ENCODE results near the gene RHOBTB3.
A peak's percentile ranks its signal among the peaks of the same experiment; 100 is the strongest.

Gene RHOBTB3

GRCh38 chr5:95788493-95788892, 57.4 kb downstream of the RHOBTB3 start:
- DNase-seq (ENCODE audit: low spot score in 2 of 2) (no peak), ATAC-seq (no peak)
- Mint-ChIP-seq H3K27ac (no peak overlapping the region), H3K4me1 (no peaks in the 10 kb centered on the region), H3K36me3 (no peaks in the 10 kb centered on the region), H3K4me3 (no peak overlapping the region), H3K9me3 (no peaks in the 10 kb centered on the region)

GRCh38 chr5:95791751-95792150, 60.6 kb downstream of the RHOBTB3 start:
- H3K36me3 Mint-ChIP-seq, result no peaks in the 10 kb centered on the region
- DNase-seq (ENCODE audit: low spot score in 2 of 2), result no peak
- no peaks in the 10 kb centered on the region for H3K4me1 Mint-ChIP-seq
- H3K4me3 Mint-ChIP-seq, result no peak overlapping the region
- H3K9me3 Mint-ChIP-seq, result no peaks in the 10 kb centered on the region
- ATAC-seq, result no peak
- no peak overlapping the region for H3K27ac Mint-ChIP-seq

GRCh38 chr5:95794070-95794516, 63.0 kb downstream of the RHOBTB3 start:
- ATAC-seq, result no peak
- no peak overlapping the region for H3K4me3 Mint-ChIP-seq

GRCh38 chr5:95797301-95797700, 66.2 kb downstream of the RHOBTB3 start:
- H3K36me3 Mint-ChIP-seq, result no peaks in the 10 kb centered on the region
- ATAC-seq (no peak), DNase-seq (ENCODE audit: low spot score in 2 of 2) (no peak)
- H3K4me1 Mint-ChIP-seq, result no peaks in the 10 kb centered on the region
- H3K9me3 Mint-ChIP-seq, result no peaks in the 10 kb centered on the region
- no peak overlapping the region for H3K4me3 Mint-ChIP-seq
- no peak overlapping the region for H3K27ac Mint-ChIP-seq

More at GRCh38 chr5:95794070-95794516, 63.0 kb downstream of the RHOBTB3 start:
- no peaks in the 10 kb centered on the region for H3K9me3 Mint-ChIP-seq
- no peaks in the 10 kb centered on the region for H3K36me3 Mint-ChIP-seq
- H3K27ac Mint-ChIP-seq, result no peak overlapping the region
- no peaks in the 10 kb centered on the region for H3K4me1 Mint-ChIP-seq
- no peak for DNase-seq (ENCODE audit: low spot score in 2 of 2)

GRCh38 chr5:95798048-95798447, 66.9 kb downstream of the RHOBTB3 start:
- Mint-ChIP-seq H3K4me3 (no peak overlapping the region), H3K4me1 (no peaks in the 10 kb centered on the region), H3K9me3 (no peaks in the 10 kb centered on the region), H3K27ac (no peak overlapping the region), H3K36me3 (no peaks in the 10 kb centered on the region)
- DNase-seq (ENCODE audit: low spot score in 2 of 2) (no peak), ATAC-seq (no peak)

GRCh38 chr5:95798545-95798944, 67.4 kb downstream of the RHOBTB3 start:
- H3K9me3 Mint-ChIP-seq, result no peaks in the 10 kb centered on the region
- no peaks in the 10 kb centered on the region for H3K4me1 Mint-ChIP-seq
- H3K36me3 Mint-ChIP-seq, result no peaks in the 10 kb centered on the region
- no peak overlapping the region for H3K4me3 Mint-ChIP-seq
- no peak for ATAC-seq
- no peak for DNase-seq (ENCODE audit: low spot score in 2 of 2)
- H3K27ac Mint-ChIP-seq, result no peak overlapping the region

- DNase-seq (ENCODE audit: low spot score in 2 of 2) (no peak), ATAC-seq (no peak)
- Mint-ChIP-seq H3K36me3 (no peaks in the 10 kb centered on the region), H3K9me3 (no peaks in the 10 kb centered on the region), H3K4me1 (no peaks in the 10 kb centered on the region), H3K4me3 (no peak overlapping the region), H3K27ac (no peak overlapping the region)
Measured at GRCh38 chr5:95799191-95799835, 68.2 kb downstream of the RHOBTB3 start.

- Mint-ChIP-seq H3K9me3 (no peaks in the 10 kb centered on the region), H3K4me1 (no peaks in the 10 kb centered on the region), H3K4me3 (no peak overlapping the region), H3K36me3 (no peaks in the 10 kb centered on the region), H3K27ac (no peak overlapping the region)
- ATAC-seq, result no peak
- no peak for DNase-seq (ENCODE audit: low spot score in 2 of 2)
Measured at GRCh38 chr5:95800553-95800952, 69.4 kb downstream of the RHOBTB3 start.

- Mint-ChIP-seq H3K4me3 (no peak overlapping the region), H3K4me1 (no peaks in the 10 kb centered on the region), H3K9me3 (no peaks in the 10 kb centered on the region), H3K27ac (no peak overlapping the region), H3K36me3 (no peaks in the 10 kb centered on the region)
- ATAC-seq (no peak), DNase-seq (ENCODE audit: low spot score in 2 of 2) (no peak)
Measured at GRCh38 chr5:95801532-95801931, 70.4 kb downstream of the RHOBTB3 start.

- Mint-ChIP-seq H3K9me3 (no peaks in the 10 kb centered on the region), H3K36me3 (no peaks in the 10 kb centered on the region), H3K4me1 (no peaks in the 10 kb centered on the region), H3K4me3 (no peak overlapping the region), H3K27ac (no peak overlapping the region)
- DNase-seq (ENCODE audit: low spot score in 2 of 2), result peak in 1 of 2 donors; percentile 15
- ATAC-seq, result no peak
Measured at GRCh38 chr5:95801961-95802360, 70.8 kb downstream of the RHOBTB3 start.

GRCh38 chr5:95803271-95804148, 72.4 kb downstream of the RHOBTB3 start:
- Mint-ChIP-seq H3K27ac (no peak overlapping the region), H3K36me3 (no peaks in the 10 kb centered on the region), H3K4me3 (no peak overlapping the region), H3K4me1 (peaks cover 6% of the 10 kb centered on the region), H3K9me3 (no peaks in the 10 kb centered on the region)
- no peak for DNase-seq (ENCODE audit: low spot score in 2 of 2)
- no peak for ATAC-seq

GRCh38 chr5:95804736-95805539, 73.8 kb downstream of the RHOBTB3 start:
- Mint-ChIP-seq H3K9me3 (no peaks in the 10 kb centered on the region), H3K4me1 (peaks cover 21% of the 10 kb centered on the region), H3K27ac (no peak overlapping the region), H3K4me3 (no peak overlapping the region), H3K36me3 (no peaks in the 10 kb centered on the region)
- no peak for ATAC-seq
- peak in 1 of 2 donors; percentile 12 for DNase-seq (ENCODE audit: low spot score in 2 of 2)

GRCh38 chr5:95806687-95807086, 75.6 kb downstream of the RHOBTB3 start:
- H3K36me3 Mint-ChIP-seq, result no peaks in the 10 kb centered on the region
- no peak overlapping the region for H3K27ac Mint-ChIP-seq
- peaks cover 38% of the 10 kb centered on the region for H3K4me1 Mint-ChIP-seq

GRCh38 chr5:95808013-95808685, 77.0 kb downstream of the RHOBTB3 start:
- H3K4me3 Mint-ChIP-seq, result peak overlapping the region; percentile 56
- H3K4me1 Mint-ChIP-seq, result peaks cover 48% of the 10 kb centered on the region

More at GRCh38 chr5:95806687-95807086, 75.6 kb downstream of the RHOBTB3 start:
- Mint-ChIP-seq H3K9me3 (no peaks in the 10 kb centered on the region), H3K4me3 (no peak overlapping the region)
- peak in 1 of 2 donors; percentile 25 for DNase-seq (ENCODE audit: low spot score in 2 of 2)
- no peak for ATAC-seq

More at GRCh38 chr5:95808013-95808685, 77.0 kb downstream of the RHOBTB3 start:
- DNase-seq (ENCODE audit: low spot score in 2 of 2), result no peak
- H3K36me3 Mint-ChIP-seq, result peaks cover 10% of the 10 kb centered on the region
- ATAC-seq, result peak; percentile 16
- no peaks in the 10 kb centered on the region for H3K9me3 Mint-ChIP-seq
- peak overlapping the region; percentile 91 for H3K27ac Mint-ChIP-seq

Measured in stimulated activated effector memory CD8-positive, alpha-beta T cell treated with anti-CD3 and anti-CD28 coated beads, Interleukin-12 subunit alpha, Interleukin-12 subunit beta, amount 100 ng/mL, for 72 hours (primary cell).